GM21717 (cell line): Measurements from ENCODE around the gene SASS6.

ENCODE experiments used
- ATAC-seq: cut with Tn5 transposase; IDR thresholded peaks from one replicate; pipeline ENCODE4 v1.9.1; 2021; ENCODE audit warnings: mild to moderate bottlenecking, moderate library complexity; ENCODE audit not compliant: unreplicated experiment

Gene SASS6

GRCh38 chr1:100115524-100115923 is 17.2 kb downstream of the SASS6 start:
- no peak for ATAC-seq

GRCh38 chr1:100109554-100110066 is 23.1 kb downstream of the SASS6 start:
- no peak for ATAC-seq

GRCh38 chr1:100107696-100108095 is 25.0 kb downstream of the SASS6 start:
- ATAC-seq, result no peak

- no peak for ATAC-seq
Observed at GRCh38 chr1:100101564-100101963, 31.2 kb downstream of the SASS6 start.

- no peak for ATAC-seq
Observed at GRCh38 chr1:100100202-100100601, 32.5 kb downstream of the SASS6 start.

- no peak for ATAC-seq
Observed at GRCh38 chr1:100090471-100090870, 42.3 kb downstream of the SASS6 start.

GRCh38 chr1:100089082-100089481 is 43.6 kb downstream of the SASS6 start:
- no peak for ATAC-seq

GRCh38 chr1:100087396-100087795 is 45.3 kb downstream of the SASS6 start:
- ATAC-seq, result no peak

GRCh38 chr1:100080331-100080730 is 52.4 kb downstream of the SASS6 start:
- no peak for ATAC-seq

GRCh38 chr1:100077531-100077930 is 55.2 kb downstream of the SASS6 start:
- peak; percentile 61 for ATAC-seq

GRCh38 chr1:100076744-100077143 is 56.0 kb downstream of the SASS6 start:
- ATAC-seq, result peak; percentile 61

GRCh38 chr1:100076319-100076718 is 56.4 kb downstream of the SASS6 start:
- no peak for ATAC-seq

GRCh38 chr1:100075773-100076172 is 57.0 kb downstream of the SASS6 start:
- peak; percentile 58 for ATAC-seq

GRCh38 chr1:100074604-100075395 is 57.9 kb downstream of the SASS6 start:
- no peak for ATAC-seq

GRCh38 chr1:100073531-100073930 is 59.2 kb downstream of the SASS6 start:
- ATAC-seq, result no peak

- no peak for ATAC-seq
Observed at GRCh38 chr1:100070201-100070939, 62.4 kb downstream of the SASS6 start.

- no peak for ATAC-seq
Observed at GRCh38 chr1:100065969-100066227, 66.8 kb downstream of the SASS6 start.

GRCh38 chr1:100065183-100065968 is 67.4 kb downstream of the SASS6 start:
- no peak for ATAC-seq

- ATAC-seq, result no peak
Observed at GRCh38 chr1:100061681-100062080, 71.0 kb downstream of the SASS6 start.

- no peak for ATAC-seq
Observed at GRCh38 chr1:100053727-100054126, 79.0 kb downstream of the SASS6 start.

GRCh38 chr1:100053119-100053518 is 79.6 kb downstream of the SASS6 start:
- no peak for ATAC-seq

- no peak for ATAC-seq
Observed at GRCh38 chr1:100051893-100052292, 80.8 kb downstream of the SASS6 start.
